Measurements from ENCODE around the gene MEIOB.
A peak's percentile ranks its signal among the peaks of the same experiment; 100 is the strongest.
"Not testable (repeated sequence)": the region's sequence is repeated elsewhere in the genome, so short reads cannot be mapped to it uniquely, and the experiment has no call there.

MEIOB gene

GRCh38 chr16:1906846-1907165, 34.8 kb upstream of the MEIOB start:
- DNase-seq: no peak

GRCh38 chr16:1906055-1906845, 34.3 kb upstream of the MEIOB start:
- peak; percentile 21 to 76 (median 36) for DNase-seq

GRCh38 chr16:1903845-1904840, 32.2 kb upstream of the MEIOB start:
- peak in 2 of 3 experiments; percentile 68 to 91 for DNase-seq

GRCh38 chr16:1903220-1903574, 31.2 kb upstream of the MEIOB start:
- no peak for DNase-seq

GRCh38 chr16:1902547-1903219, 30.7 kb upstream of the MEIOB start:
- DNase-seq: no peak

- DNase-seq: peak in 2 of 3 experiments; percentile 95 to 98
These were observed 28.4 kb upstream of the MEIOB start for GRCh38 chr16:1900452-1900774.

GRCh38 chr16:1899641-1900451, 27.9 kb upstream of the MEIOB start:
- peak; percentile 95 to 98 (median 97) for DNase-seq

- not testable (repeated sequence) for DNase-seq
These were observed 25.7 kb upstream of the MEIOB start for GRCh38 chr16:1897692-1898091.

- peak in 1 of 3 experiments; percentile 43 for DNase-seq
These were observed 24.1 kb upstream of the MEIOB start for GRCh38 chr16:1895949-1896675.

GRCh38 chr16:1895068-1895467, 23.1 kb upstream of the MEIOB start:
- no peak for DNase-seq

GRCh38 chr16:1890708-1891050, 18.7 kb upstream of the MEIOB start:
- DNase-seq: peak in 2 of 3 experiments; percentile 78 to 99

GRCh38 chr16:1890024-1890707, 18.2 kb upstream of the MEIOB start:
- peak; percentile 23 to 85 (median 78) for DNase-seq

- DNase-seq: no peak
These were observed 15.9 kb upstream of the MEIOB start for GRCh38 chr16:1887711-1888354.

- no peak for DNase-seq
These were observed 12.9 kb upstream of the MEIOB start for GRCh38 chr16:1884889-1885288.

GRCh38 chr16:1884155-1884760, 12.3 kb upstream of the MEIOB start:
- DNase-seq: peak in 2 of 3 experiments; percentile 29 to 82

GRCh38 chr16:1881172-1881571, 9.2 kb upstream of the MEIOB start:
- DNase-seq: not testable (repeated sequence)

GRCh38 chr16:1879477-1879876, 7.5 kb upstream of the MEIOB start:
- DNase-seq: no peak

- DNase-seq: peak in 1 of 3 experiments; percentile 41
These were observed 6.3 kb upstream of the MEIOB start for GRCh38 chr16:1878256-1878655.

GRCh38 chr16:1877804-1878203, 5.8 kb upstream of the MEIOB start:
- peak in 2 of 3 experiments; percentile 48 to 73 for DNase-seq

GRCh38 chr16:1877089-1877488, 5.1 kb upstream of the MEIOB start:
- peak in 1 of 3 experiments; percentile 35 for DNase-seq
